Measurements from ENCODE around the gene TRAF3IP3.

The TRAF3IP3 gene

GRCh38 chr1:209829716-209830115 is 73.9 kb downstream of the TRAF3IP3 start:
- DNase-seq: no peak

- DNase-seq: no peak
Observed at GRCh38 chr1:209830722-209831121, 74.9 kb downstream of the TRAF3IP3 start.

- DNase-seq: no peak
Observed at GRCh38 chr1:209831615-209832014, 75.8 kb downstream of the TRAF3IP3 start.

Measured in NCI-H226 (cell line).